GM13976 (cell line): ENCODE measurements around the gene FRS3.

ENCODE experiments used
- DNase-seq: peaks from one replicate; pipeline ENCODE4 v3.0.0; 2012; ENCODE audit warnings: low spot score
- in situ Hi-C: fragments of 300-500 bp; cut with MboI; formaldehyde crosslinking; loops from one replicate; pipeline ENCODE4 v1.12.0; 2022; ENCODE audit warnings: low sequenced_read_pairs, mixed read lengths, inconsistent platforms; ENCODE audit not compliant: unreplicated experiment
- TF ChIP-seq, protein P1 (sequence below): IDR thresholded peaks from 2 replicates; pipeline ENCODE4 v1.5.1; 2012; ENCODE audit warnings: borderline replicate concordance, mild to moderate bottlenecking; ENCODE audit not compliant: insufficient read depth; ENCODE audit errors: extremely low read depth, missing control alignments, control extremely low read depth

FRS3 gene

DNA sequence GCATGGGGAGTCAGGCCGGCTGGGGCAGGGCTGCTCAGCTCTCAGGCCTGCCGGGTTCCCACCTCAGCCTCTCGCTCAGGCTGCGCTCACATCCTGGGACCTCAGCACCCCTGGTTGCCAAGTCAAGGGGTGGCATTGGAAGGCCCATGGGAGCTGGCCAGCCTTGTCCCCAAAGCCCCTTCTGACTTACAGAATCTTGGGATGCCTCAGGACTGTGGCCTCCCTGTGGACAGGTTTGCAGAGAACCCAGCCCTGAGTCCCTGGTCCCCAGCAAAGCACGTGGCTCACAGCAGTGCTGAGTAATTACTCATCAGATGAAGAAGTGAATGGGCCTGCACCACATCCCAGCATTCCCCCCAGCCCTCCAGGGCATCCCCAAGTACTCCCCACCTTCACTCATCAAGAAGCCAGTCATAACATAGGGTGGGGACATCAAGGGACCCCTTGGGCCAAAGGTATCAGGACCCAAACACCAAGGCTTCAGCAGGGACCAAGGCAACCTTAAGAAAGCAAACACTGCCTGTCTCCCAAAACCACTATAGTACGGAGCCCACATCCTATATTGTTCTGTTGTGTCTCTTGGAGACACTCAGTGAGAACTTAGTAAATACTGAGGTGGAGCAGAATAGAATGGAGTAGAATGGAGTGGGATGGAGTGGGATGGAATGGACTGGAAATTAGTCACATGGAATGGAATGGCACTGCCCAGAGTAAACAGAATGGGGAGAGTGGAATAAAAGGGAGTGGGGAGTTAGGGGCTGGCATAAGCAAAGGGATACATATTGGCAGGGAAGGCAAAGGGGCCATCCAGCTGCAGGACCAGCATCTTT lies 36.1 kb downstream of the FRS3 start:
- in situ Hi-C loops: no loop called here
- TF ChIP-seq, protein P1, sequence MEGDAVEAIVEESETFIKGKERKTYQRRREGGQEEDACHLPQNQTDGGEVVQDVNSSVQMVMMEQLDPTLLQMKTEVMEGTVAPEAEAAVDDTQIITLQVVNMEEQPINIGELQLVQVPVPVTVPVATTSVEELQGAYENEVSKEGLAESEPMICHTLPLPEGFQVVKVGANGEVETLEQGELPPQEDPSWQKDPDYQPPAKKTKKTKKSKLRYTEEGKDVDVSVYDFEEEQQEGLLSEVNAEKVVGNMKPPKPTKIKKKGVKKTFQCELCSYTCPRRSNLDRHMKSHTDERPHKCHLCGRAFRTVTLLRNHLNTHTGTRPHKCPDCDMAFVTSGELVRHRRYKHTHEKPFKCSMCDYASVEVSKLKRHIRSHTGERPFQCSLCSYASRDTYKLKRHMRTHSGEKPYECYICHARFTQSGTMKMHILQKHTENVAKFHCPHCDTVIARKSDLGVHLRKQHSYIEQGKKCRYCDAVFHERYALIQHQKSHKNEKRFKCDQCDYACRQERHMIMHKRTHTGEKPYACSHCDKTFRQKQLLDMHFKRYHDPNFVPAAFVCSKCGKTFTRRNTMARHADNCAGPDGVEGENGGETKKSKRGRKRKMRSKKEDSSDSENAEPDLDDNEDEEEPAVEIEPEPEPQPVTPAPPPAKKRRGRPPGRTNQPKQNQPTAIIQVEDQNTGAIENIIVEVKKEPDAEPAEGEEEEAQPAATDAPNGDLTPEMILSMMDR: no peak
- no peak for DNase-seq

DNA sequence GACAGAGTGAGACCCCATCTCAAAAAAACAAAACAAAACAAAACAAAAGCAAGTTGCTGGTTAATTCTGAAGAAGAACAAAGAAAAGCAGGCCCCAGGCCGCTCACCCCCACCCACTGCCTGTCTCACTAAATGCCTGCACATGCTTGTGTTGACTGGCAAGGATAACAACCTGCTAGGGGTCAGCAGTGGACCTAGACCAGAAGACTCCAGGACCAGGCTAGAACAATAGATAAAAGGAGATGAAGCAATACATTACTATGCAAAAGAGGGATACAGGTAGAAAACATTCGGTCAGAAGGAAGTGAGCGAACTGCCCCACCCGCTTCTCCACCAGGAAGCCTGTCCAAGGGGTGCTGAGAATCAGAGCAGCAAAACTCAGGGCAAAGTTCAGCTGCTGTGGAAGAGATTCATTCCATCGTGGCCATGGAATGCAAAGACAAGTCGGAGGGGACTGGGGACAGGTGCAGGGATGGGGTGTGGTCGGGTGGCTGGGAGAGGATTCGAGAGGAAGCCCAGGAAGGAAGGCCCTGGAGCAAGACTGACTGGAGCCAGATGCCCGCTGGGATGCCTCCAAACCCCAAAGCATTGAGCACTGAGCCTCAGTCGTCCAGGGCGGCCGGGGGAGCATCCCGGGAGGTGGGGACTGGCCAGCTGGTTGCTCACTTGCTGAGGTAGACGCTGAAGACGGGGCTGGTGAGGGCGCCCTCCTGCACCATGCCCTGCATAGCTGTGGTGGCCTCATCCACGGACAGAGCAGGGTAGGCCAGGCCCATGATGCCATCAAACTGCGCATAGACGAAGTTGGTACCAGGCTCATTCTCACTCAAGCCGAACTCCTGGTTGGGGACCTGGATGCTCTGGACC lies 37.8 kb downstream of the FRS3 start:
- DNase-seq: no peak
- TF ChIP-seq, protein P1: no peak
- in situ Hi-C loops: no loop called here

DNA sequence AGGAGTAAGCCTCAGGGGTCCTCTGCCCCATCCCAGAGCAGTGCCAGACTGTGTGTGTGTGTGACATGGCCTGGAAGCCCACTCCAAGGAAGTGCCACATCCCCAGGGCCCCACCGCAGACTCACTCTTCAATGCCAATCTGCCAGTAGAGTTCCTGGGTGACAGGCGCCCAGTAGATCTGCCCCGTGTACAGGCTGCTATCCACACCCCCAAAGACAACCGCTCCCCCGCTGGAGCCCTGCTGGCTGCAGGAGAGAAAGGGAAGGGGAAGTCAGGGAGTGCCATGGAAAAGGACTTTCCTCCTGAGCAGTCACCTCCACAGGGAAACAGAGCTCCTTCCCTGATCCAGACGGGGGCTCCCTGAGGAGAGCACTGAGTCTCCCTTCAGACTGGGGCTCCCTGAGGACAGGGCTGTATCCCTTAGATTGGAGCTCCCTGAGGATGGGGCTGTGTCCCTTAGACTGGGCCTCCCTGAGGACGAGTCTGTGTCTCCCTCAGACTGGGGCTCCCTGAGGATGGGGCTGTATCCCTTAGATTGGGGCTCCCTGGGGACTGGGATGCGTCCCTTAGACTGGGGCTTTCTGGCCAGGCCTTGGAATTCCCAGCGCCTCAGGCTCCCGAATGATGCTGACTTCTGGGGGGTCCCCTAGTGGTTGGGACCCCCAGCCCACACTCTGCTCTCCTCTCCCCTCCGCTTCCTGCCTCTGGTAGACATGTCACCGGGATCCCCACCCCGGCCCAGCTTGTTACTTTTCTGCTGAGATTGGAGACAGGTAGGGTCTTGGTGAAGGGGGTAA lies 39.1 kb downstream of the FRS3 start:
- TF ChIP-seq, protein P1: no peak
- DNase-seq: no peak
- in situ Hi-C loops: no loop called here

DNA sequence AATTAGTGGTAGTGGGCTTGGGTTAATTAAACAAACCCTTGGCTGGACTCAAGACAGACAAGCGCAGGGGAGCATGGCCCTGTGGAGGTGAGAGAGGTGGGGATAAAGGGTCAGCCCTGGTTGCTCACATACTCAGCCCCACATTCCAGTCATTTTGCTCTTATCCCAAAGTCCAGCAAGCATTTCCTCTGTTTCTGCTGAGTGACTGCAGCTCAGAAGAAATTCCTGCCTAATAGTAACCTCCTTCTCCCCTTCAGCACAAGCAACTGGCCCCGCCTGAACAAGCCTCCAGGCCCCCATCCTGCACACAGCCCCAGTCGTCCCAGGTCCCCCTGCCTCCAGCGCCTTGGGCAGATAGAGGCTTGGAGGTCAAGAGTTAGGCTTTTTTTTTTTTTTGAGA lies 40.7 kb downstream of the FRS3 start:
- DNase-seq: no peak
- TF ChIP-seq, protein P1: no peak
- in situ Hi-C loops: no loop called here

DNA sequence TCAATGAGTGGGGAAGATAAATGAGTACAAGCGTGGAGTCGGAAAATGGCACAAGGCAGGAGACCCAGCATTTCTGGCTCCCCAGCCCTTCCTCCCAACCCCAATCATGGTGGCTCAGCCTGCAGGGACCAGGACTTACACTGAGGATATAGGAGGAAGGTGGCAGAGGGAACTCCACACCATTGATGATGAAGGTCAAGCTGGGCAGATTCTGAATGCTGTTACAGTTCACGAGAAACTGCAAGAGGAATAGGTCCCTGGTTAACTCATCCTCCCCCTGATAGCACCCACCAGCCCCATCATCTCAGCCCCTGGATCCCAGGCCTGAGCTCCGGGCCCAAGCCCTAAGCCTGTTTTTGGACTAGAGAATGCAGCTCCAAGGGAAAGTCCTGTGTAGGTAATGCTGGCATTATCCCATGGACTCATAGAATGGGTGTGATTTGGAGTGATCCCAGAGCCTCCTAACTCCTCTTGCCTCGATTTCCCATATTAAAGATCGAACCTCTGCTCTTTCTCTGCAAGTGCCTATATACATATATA lies 42.0 kb downstream of the FRS3 start:
- in situ Hi-C loops: no loop called here
- TF ChIP-seq, protein P1: no peak
- no peak for DNase-seq

DNA sequence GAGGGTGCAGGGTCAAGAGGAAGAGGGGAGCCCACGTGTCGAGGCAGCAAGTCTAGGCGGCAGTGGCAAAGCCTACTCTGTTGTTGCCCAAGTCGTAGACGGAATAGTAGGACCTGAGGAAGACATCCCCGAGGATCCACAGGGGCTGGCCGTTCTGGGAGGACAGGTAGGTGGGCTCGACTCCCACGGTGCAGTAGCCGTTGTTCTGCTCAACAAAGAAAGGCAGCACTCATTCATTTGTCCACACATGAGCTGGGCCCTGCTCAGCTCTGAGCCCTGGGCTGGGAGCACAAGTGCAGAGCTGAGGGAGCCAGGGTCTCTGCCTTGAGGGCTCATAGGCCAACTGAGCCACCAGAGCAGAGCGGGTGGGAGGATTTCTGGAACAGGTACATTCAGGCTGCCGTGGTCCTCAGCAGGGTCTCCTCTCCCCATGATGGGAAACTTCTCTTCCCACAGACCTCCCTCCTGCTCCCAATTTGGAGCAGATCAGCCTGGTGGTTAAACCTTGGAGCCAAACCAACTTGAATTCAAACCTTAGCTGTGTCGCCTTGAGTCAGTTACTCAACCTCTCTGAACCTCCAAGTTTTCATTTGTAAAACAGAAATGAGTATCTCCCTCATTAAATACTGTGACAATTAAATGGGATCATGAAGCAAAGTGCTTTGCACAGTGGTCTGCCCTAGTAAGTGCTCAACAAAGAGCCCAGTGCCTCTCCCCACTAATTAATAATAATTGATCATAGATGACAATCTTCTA lies 42.7 kb downstream of the FRS3 start:
- no peak for DNase-seq
- TF ChIP-seq, protein P1: no peak
- in situ Hi-C loops: no loop called here
